Memory B cell (primary cell): ENCODE results near the gene ZNF699.
"Not testable (repeated sequence)": the region's sequence is repeated elsewhere in the genome, so short reads cannot be mapped to it uniquely, and the experiment has no call there.

Source experiments
- ATAC-seq: fragments of 150-1000 bp; cut with Tn5 transposase; 2 replicates; pipeline ENCODE4 v1.10.0; 2021; ENCODE audit warnings: low read depth, mild to moderate bottlenecking, moderate library complexity
- DNase-seq, 2 donors: peaks; one replicate each; pipeline ENCODE4 v3.0.0; 2022; ENCODE audit warnings: low spot score in 2 of 2
- H3K27ac Mint-ChIP-seq: one replicate; pipeline ENCODE4 v1.8.0; 2022; ENCODE audit warnings: mild to moderate bottlenecking, moderate library complexity, mixed read lengths
- H3K27me3 Mint-ChIP-seq: one replicate; pipeline ENCODE4 v1.8.0; 2022; ENCODE audit warnings: mixed read lengths
- H3K36me3 Mint-ChIP-seq: one replicate; pipeline ENCODE4 v1.8.0; 2022; ENCODE audit warnings: mild to moderate bottlenecking, mixed read lengths
- H3K4me1 Mint-ChIP-seq: one replicate; pipeline ENCODE4 v1.8.0; 2022; ENCODE audit warnings: mixed read lengths
- H3K4me3 Mint-ChIP-seq: one replicate; pipeline ENCODE4 v1.8.0; 2022; ENCODE audit warnings: mild to moderate bottlenecking, moderate library complexity, mixed read lengths
- H3K9me3 Mint-ChIP-seq: one replicate; pipeline ENCODE4 v1.8.0; 2022; ENCODE audit warnings: mixed read lengths

ZNF699 gene

DNA sequence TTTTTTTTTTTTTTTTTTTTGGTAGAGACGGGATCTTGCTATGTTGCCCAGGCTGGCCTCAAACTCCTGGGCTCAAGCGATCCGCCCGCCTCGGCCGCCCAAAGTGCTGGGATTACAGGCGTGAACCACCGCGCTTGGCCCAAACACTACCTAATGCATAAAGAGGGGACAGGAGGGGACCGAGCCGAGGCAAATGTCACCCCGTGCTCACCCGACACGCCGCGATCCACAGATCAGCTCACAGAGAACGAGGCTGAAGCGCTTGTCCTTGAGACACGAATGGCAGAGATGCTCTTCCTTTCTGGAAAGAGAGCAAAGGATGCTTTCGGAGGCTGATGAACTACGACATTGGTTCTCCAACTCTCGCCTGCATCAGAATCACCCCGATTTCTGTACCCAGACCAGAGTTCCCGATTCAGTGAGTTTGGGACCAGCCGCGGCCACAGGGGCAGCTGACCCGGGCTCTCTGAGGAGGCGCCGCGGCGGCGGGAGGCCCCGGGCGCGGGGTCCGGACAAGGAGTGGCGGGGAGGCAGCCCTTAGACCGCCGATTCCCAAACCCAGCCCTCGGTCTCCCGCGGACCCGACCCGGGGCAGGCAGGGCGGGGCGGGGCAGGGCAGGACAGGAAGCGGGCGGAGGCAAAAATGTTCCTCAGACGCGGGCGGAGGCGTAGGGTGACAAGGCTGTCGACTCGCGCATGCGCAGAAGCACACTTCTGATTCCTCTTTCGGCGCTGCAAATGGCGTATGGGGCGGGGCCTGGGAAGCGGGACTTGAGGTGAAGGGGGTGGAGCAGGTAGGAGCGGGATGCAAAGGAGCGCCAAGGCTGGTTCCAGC lies at the start of gene ZNF699:
Gene ZNF699 (minus strand): TSS at position 700 of the 835 bp plus-strand sequence. CDS start 4,719 bp downstream, outside the sequence.
- H3K27me3 Mint-ChIP-seq, result no peaks in the 10 kb centered on the region
- H3K36me3 Mint-ChIP-seq, result peaks cover 13% of the 10 kb centered on the region
- peaks cover 9% of the 10 kb centered on the region for H3K9me3 Mint-ChIP-seq
- peak within 1 kb of the TSS; percentile 93 for H3K4me3 Mint-ChIP-seq
- DNase-seq, result peak; percentile 91 to 96
- ATAC-seq, result peak; percentile 90
- H3K27ac Mint-ChIP-seq, result peak within 1 kb of the TSS; percentile 96
- peaks cover 9% of the 10 kb centered on the region for H3K4me1 Mint-ChIP-seq

DNA sequence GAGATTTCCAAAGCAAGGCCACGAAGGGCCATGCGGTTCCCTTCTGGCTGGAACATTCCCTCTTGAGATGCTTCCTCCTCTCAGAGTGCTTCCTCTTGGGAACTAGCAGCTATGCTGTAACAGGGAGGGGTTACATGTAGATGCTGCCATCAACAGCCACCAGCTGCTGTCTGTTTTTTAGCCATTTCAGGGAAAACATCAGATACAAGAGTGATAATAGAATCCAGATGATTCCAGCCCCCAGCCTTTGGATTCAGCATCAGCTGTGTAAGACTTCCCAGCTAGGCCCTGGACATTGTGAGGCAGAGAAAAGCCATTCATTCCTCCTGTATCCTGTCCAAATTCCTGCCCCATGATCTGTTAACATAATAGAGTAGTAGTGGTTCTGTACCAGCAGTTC lies 45.0 kb upstream of the ZNF699 start:
- Mint-ChIP-seq H3K27me3 (no peaks in the 10 kb centered on the region), H3K9me3 (peaks cover 8% of the 10 kb centered on the region), H3K27ac (no peak overlapping the region), H3K4me1 (no peaks in the 10 kb centered on the region), H3K4me3 (no peak overlapping the region), H3K36me3 (peaks cover 21% of the 10 kb centered on the region)
- DNase-seq (no peak), ATAC-seq (no peak)

DNA sequence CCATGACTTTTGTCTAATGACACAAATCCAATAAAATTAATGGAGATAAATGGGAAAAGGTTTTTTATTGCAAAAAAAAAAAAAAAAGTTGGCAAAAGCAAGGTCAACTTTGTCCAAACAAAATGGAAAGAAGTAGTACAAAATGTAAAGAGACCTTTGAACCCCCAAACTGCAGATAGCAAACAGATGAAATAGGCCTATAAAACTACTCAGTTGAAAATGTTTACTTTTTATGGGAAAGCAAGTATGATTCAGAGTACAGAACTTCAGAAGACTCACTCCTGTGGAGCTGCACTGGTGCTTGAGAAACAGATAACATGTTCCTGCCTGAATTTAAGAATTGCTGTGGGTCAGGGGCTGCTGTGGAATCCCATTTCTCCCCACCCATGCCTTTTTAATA lies 43.4 kb upstream of the ZNF699 start:
- Mint-ChIP-seq H3K9me3 (peaks cover 16% of the 10 kb centered on the region), H3K4me3 (no peak overlapping the region), H3K27ac (no peak overlapping the region), H3K36me3 (peaks cover 25% of the 10 kb centered on the region), H3K4me1 (no peaks in the 10 kb centered on the region), H3K27me3 (no peaks in the 10 kb centered on the region)
- DNase-seq (no peak), ATAC-seq (no peak)

DNA sequence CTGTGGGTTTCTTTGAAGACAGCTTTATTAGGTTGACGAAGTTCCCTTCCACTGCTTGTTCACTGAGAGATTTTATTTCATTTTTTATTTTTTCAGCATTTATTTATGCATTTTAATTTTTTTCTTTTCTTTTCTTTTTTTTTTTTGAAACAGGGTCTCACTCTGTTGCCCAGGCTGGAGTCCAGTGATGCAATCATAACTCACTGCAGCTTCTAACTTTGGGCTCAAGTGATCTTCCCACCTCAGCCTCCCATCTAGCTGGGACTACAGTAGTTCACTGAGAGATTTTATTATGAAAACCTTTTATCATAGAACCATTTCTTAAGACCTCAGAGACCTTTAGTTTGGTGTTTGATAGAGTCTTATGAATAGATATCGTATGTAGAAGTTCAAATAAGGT lies 42.9 kb upstream of the ZNF699 start:
- ATAC-seq (no peak), DNase-seq (no peak)
- Mint-ChIP-seq H3K27ac (no peak overlapping the region), H3K36me3 (peaks cover 25% of the 10 kb centered on the region), H3K4me3 (no peak overlapping the region), H3K27me3 (no peaks in the 10 kb centered on the region), H3K9me3 (peaks cover 17% of the 10 kb centered on the region), H3K4me1 (no peaks in the 10 kb centered on the region)

DNA sequence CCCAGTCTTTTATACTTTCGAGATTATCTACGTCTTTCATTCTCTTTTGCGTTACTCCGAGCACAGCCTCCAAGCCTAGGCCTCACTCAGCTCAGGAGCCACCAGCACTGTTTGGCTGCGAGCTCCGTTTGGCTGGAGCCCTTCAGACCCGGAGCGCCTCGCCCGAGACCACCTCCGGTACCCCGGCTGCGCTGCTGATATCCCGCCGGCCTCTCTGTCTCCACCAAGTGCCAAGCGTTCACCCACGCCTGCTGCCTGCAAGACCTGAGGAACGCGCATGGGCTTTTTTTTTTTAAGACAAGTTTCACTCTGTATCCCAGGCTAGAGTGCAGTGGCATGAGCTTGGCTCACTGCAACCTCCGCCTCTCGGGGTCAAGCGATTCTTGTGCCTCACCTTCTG lies 39.0 kb upstream of the ZNF699 start:
- ATAC-seq (no peak), DNase-seq (no peak)
- Mint-ChIP-seq H3K4me1 (no peaks in the 10 kb centered on the region), H3K4me3 (no peak overlapping the region), H3K36me3 (peaks cover 31% of the 10 kb centered on the region), H3K27ac (no peak overlapping the region), H3K27me3 (no peaks in the 10 kb centered on the region), H3K9me3 (peaks cover 22% of the 10 kb centered on the region)

DNA sequence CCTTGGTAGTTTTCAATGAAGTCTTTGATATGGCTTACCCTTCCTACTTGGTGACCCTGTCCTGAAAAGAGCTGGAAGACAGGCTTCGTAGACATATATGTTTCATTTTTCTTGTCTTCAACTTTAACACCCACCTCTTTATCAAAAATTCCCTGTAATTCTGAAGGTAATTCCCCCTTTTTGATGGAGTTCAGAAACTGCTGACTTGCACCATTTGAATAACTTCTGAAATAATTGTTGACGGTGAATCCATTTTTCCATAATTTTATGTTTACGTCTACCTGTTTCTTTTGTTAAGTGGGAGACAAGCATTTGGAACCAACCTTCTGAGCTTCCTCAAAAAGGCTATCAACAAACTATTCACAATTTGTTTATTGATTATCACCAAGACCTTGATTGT lies 38.6 kb upstream of the ZNF699 start:
- Mint-ChIP-seq H3K9me3 (peaks cover 25% of the 10 kb centered on the region), H3K36me3 (peaks cover 36% of the 10 kb centered on the region), H3K4me3 (no peak overlapping the region), H3K27ac (no peak overlapping the region), H3K4me1 (no peaks in the 10 kb centered on the region), H3K27me3 (no peaks in the 10 kb centered on the region)
- DNase-seq (no peak), ATAC-seq (no peak)

DNA sequence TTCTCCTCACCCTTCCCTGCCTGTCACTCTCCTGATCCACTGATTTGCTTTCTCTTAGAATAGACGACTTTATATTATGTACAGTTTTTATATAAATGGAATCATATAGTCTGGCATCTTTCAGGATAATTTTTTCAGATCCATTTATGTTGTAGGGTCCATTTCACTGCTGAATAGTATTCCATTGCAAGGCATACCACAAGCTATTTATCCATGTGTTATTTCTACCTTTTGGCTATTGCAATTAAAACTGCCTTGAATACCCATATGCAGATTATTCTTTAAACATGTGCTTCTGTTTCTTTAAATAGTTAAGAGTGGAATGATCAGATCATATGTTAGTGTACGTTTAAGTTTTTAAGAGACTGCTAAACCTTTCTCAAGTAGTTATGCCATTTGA lies 35.4 kb upstream of the ZNF699 start:
- no peaks in the 10 kb centered on the region for H3K4me1 Mint-ChIP-seq
- H3K36me3 Mint-ChIP-seq, result peaks cover 57% of the 10 kb centered on the region
- no peaks in the 10 kb centered on the region for H3K27me3 Mint-ChIP-seq

DNA sequence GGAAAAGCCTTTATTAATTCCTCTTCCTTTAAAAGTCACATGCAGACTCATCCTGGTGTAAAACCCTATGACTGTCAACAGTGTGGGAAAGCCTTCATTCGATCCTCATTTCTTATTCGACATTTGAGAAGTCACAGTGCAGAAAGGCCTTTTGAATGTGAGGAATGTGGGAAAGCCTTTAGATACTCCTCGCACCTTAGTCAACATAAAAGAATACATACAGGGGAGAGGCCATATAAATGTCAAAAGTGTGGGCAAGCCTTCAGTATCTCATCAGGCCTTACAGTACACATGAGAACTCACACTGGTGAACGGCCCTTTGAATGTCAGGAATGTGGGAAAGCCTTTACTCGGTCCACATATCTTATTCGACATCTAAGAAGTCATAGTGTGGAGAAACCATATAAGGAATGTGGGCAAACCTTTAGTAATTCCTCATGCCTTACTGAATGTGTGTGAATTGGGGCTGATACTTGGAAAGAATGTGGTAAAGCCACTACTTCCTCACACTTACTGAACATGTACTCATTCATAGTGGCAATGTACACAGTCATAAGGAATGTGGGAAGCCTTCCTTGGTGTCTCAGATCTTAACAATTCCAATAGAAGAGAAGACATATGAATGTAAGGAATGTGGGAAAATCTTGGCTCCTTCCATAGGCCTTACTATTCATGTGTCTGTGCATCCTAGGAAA lies 33.1 kb upstream of the ZNF699 start:
- Mint-ChIP-seq H3K27me3 (no peaks in the 10 kb centered on the region), H3K36me3 (peaks cover 62% of the 10 kb centered on the region), H3K9me3 (peaks cover 18% of the 10 kb centered on the region), H3K4me1 (no peaks in the 10 kb centered on the region), H3K4me3 (no peak overlapping the region), H3K27ac (no peak overlapping the region)
- ATAC-seq (no peak), DNase-seq (no peak)

More for the DNA sequence above, 35.4 kb upstream of the ZNF699 start:
- no peak overlapping the region for H3K27ac Mint-ChIP-seq
- ATAC-seq (no peak), DNase-seq (no peak)
- peaks cover 26% of the 10 kb centered on the region for H3K9me3 Mint-ChIP-seq
- no peak overlapping the region for H3K4me3 Mint-ChIP-seq

DNA sequence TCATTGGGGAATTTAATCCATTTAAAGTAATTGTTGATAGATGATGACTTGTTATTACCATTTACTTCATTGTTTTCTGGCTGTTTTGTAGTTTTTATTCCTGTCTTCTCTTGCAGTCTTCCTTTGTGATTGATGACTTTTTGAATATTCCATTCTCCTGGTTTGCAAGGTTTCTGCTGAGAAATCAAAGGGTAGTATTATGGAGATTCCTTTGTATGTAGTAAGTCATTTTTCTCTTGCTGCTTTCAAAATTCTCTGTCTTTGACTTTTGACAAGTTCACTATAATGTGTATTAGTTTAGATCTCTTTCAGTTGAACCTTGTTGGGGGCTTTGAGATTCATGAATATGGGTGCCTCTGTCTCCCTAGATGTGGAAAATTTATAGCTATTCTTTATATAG lies 20.4 kb upstream of the ZNF699 start:
- peaks cover 2% of the 10 kb centered on the region for H3K4me1 Mint-ChIP-seq
- ATAC-seq (no peak), DNase-seq (no peak)
- H3K27ac Mint-ChIP-seq, result no peak overlapping the region
- H3K36me3 Mint-ChIP-seq, result peaks cover 54% of the 10 kb centered on the region
- no peaks in the 10 kb centered on the region for H3K27me3 Mint-ChIP-seq
- peaks cover 19% of the 10 kb centered on the region for H3K9me3 Mint-ChIP-seq
- H3K4me3 Mint-ChIP-seq, result no peak overlapping the region

DNA sequence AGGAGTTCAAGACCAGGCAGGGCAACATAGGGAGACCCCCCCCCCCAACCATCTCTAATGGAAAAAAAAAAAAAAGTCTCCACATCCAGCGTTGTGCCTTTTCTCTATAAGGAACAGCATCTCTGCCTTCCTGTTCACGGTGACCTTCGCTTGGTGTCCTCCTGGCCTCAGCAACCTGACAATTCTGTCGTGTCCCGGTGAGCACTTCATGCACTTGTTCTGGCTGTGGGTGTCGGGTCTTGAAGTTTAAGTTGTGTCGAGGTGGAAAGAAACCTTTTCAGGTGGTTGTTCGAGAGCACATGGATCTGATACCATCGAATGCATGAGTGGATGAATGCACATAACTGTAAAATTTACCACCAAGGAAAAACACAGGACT lies 14.9 kb upstream of the ZNF699 start:
- H3K27me3 Mint-ChIP-seq, result no peaks in the 10 kb centered on the region
- H3K4me3 Mint-ChIP-seq, result peak overlapping the region; percentile 93
- peak overlapping the region; percentile 81 for H3K27ac Mint-ChIP-seq
- peaks cover 23% of the 10 kb centered on the region for H3K36me3 Mint-ChIP-seq
- ATAC-seq (no peak), DNase-seq (no peak)
- H3K4me1 Mint-ChIP-seq, result peaks cover 7% of the 10 kb centered on the region
- H3K9me3 Mint-ChIP-seq, result peaks cover 4% of the 10 kb centered on the region

DNA sequence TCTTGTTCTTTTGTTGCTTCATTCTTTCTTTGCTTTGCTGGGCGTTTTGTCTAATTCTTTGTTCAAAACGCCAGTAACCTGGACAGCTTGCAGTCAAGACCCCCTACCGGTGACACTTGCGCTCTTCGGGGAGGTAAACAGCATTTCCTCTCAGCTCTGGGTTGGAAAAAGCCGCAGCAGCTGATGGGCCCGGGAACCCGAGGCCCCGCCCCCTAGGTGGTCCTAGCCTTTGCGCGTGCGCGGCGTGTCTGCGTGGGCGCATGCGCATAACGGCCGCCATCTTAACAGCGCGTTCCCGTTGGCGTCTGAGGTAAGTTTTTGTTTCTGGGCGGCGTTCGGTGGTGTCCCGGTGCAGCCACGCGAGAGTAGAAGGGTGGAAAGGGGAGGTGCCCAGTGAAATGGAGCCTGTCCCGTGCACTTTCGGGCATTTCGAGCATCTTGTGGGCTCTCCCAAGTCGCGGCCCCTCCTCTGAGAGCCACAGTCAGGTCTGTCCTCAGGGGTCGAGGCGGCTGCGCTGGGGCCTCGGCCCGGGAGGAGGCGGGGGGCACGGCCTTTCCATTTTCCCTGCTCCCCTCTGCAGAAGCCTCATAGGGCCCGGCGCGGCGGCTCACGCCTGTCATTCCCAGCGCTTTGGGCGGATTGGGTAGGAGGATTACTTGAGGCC lies 14.4 kb upstream of the ZNF699 start, which contains the start of gene ZNF559:
Gene ZNF559 (plus strand): TSS at position 261 of the 665 bp plus-strand sequence. CDS start 14,371 bp downstream, outside the sequence.
- ATAC-seq (peak; percentile 97), DNase-seq (peak; percentile 97)
- peak within 1 kb of the TSS; percentile 93 for H3K4me3 Mint-ChIP-seq
- H3K27me3 Mint-ChIP-seq, result no peaks in the 10 kb centered on the region
- peaks cover 7% of the 10 kb centered on the region for H3K4me1 Mint-ChIP-seq
- H3K27ac Mint-ChIP-seq, result peak within 1 kb of the TSS; percentile 81
- peaks cover 23% of the 10 kb centered on the region for H3K36me3 Mint-ChIP-seq
- peaks cover 4% of the 10 kb centered on the region for H3K9me3 Mint-ChIP-seq

DNA sequence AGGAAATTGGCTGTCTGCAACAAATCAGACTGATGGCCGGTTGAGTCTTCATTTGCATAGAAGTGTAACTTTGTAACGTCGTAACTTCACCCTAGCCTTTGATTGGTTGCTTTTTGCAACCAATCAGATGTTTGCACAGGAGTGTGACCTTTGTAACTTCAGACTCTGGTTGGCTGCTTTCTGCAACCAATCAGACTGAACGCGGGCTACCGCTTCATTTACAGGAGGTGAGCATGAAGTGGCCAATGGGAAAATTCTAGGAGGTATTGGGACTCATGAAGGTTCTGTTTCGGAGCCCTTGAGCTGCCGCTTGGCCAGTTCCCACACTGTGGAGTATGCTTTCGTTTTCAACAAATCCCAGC lies 13.9 kb upstream of the ZNF699 start:
- Mint-ChIP-seq H3K27me3 (no peaks in the 10 kb centered on the region), H3K4me1 (peaks cover 7% of the 10 kb centered on the region), H3K36me3 (peaks cover 21% of the 10 kb centered on the region), H3K9me3 (peaks cover 4% of the 10 kb centered on the region), H3K27ac (peak overlapping the region; percentile 81), H3K4me3 (peak overlapping the region; percentile 93)
- ATAC-seq, result peak; percentile 31
- DNase-seq, result no peak

DNA sequence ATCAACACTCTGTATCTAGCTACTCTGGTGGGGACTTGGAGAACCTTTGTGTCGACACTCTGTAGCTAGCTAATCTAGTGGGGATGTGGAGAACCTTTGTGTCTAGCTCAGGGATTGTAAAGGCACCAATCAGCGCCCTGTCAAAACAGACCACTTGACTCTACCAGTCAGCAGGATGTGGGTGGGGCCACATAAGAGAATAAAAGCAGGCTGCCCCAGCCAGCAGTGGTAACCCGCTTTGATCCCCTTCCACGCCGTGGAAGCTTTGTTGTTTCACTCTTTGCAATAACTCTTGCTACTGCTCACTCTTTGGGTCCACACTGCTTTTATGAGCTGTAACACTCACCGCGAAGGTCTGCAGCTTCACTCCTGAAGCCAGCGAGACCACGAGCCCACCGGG lies 12.6 kb upstream of the ZNF699 start:
- H3K9me3 Mint-ChIP-seq, H3K27ac Mint-ChIP-seq, H3K4me1 Mint-ChIP-seq, ATAC-seq, DNase-seq, H3K27me3 Mint-ChIP-seq: not testable (repeated sequence)
- Mint-ChIP-seq H3K4me3 (peak overlapping the region; percentile 48), H3K36me3 (peaks cover 14% of the 10 kb centered on the region)

DNA sequence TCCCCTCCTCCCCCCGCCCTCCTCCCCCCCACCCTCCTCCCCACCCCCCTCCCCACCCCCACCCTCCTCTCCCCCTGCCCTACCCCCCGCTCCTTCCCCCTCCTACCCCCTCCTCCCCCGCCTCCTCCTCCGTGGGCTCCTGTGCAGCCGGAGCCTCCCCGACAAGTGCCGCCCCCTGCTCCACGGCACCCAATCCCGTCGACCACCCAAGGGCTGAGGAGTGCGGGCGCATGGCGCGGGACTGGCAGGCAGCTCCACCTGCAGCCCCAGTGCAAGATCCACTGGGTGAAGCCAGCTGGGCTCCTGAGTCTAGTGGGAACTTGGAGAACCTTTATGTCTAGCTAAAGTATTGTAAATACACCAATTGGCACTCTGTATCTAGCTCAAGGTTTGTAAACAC lies 12.1 kb upstream of the ZNF699 start:
- peaks cover 12% of the 10 kb centered on the region for H3K36me3 Mint-ChIP-seq
- not testable (repeated sequence) for ATAC-seq, DNase-seq, H3K27ac Mint-ChIP-seq, H3K27me3 Mint-ChIP-seq, H3K4me3 Mint-ChIP-seq, H3K9me3 Mint-ChIP-seq, H3K4me1 Mint-ChIP-seq
